Stimulated activated CD4-positive, alpha-beta T cell treated with anti-CD3 and anti-CD28 coated beads, Interleukin-12 subunit alpha, Interleukin-12 subunit beta, amount 100 ng/mL, for 24 hours (primary cell): Measurements from ENCODE around the gene HOXB3.

ENCODE experiments used
- DNase-seq, 2 experiments: peaks; one replicate each; pipeline ENCODE4 v3.0.0-alpha.2; 2020; ENCODE audit warnings: low read depth in 2 of 2

The HOXB3 gene

GRCh38 chr17:48589831-48590606 lies at the start of gene HOXB3:
Gene HOXB3 (minus strand): TSS chr17:48590241. CDS start chr17:48552474, 37,767 bp downstream.
- DNase-seq: no peak

GRCh38 chr17:48639136-48639535 lies 49.1 kb upstream of the HOXB3 start:
- DNase-seq: no peak

- no peak for DNase-seq
Measured at GRCh38 chr17:48637323-48638260, 47.6 kb upstream of the HOXB3 start.

GRCh38 chr17:48636177-48637018 lies 46.4 kb upstream of the HOXB3 start:
- peak; percentile 44 to 75 for DNase-seq

- no peak for DNase-seq
Measured at GRCh38 chr17:48634493-48635208, 44.6 kb upstream of the HOXB3 start.

- DNase-seq: no peak
Measured at GRCh38 chr17:48633266-48633677, 43.2 kb upstream of the HOXB3 start.

GRCh38 chr17:48632579-48633265 lies 42.7 kb upstream of the HOXB3 start:
- no peak for DNase-seq

- no peak for DNase-seq
Measured at GRCh38 chr17:48631693-48632578, 41.9 kb upstream of the HOXB3 start.

- no peak for DNase-seq
Measured at GRCh38 chr17:48630925-48631692, 41.1 kb upstream of the HOXB3 start.

- DNase-seq: no peak
Measured at GRCh38 chr17:48630009-48630924, 40.2 kb upstream of the HOXB3 start.

- no peak for DNase-seq
Measured at GRCh38 chr17:48629411-48629759, 39.3 kb upstream of the HOXB3 start.

- DNase-seq: no peak
Measured at GRCh38 chr17:48628649-48629410, 38.8 kb upstream of the HOXB3 start.

GRCh38 chr17:48627623-48628521 lies 37.8 kb upstream of the HOXB3 start:
- no peak for DNase-seq

- DNase-seq: no peak
Measured at GRCh38 chr17:48627118-48627597, 37.1 kb upstream of the HOXB3 start.

GRCh38 chr17:48626245-48627117 lies 36.4 kb upstream of the HOXB3 start, which contains the start of gene HOXB9:
Gene HOXB9 (minus strand): TSS chr17:48626358. CDS start chr17:48626269, 89 bp downstream.
- DNase-seq: no peak
